BJ (cell line): Measurements from ENCODE around the gene ANKRD55. TPM values are rescaled to one million over a fixed set of nuclear protein-coding genes. Genes with fewer than 3 reads are reported as not detected.
"Not testable (repeated sequence)": the region's sequence is repeated elsewhere in the genome, so short reads cannot be mapped to it uniquely, and the experiment has no call there.

Experiments
- CTCF ChIA-PET: fragments of 350-600 bp; formaldehyde crosslinking; extraction: SDS; loops from one replicate; lab custom pipeline; 2021; ENCODE audit warnings: antibody characterized with exemption, inconsistent platforms; lab: Yijun Ruan, JAX
- POLR2A ChIA-PET: fragments of 300-600 bp; sonication (Branson Sonifier 250); formaldehyde crosslinking; extraction: SDS; loops from one replicate; lab custom pipeline; 2021; ENCODE audit warnings: antibody characterized with exemption; lab: Charles Lee
- DNase-seq: peaks from one replicate; pipeline ENCODE4 v3.0.0-alpha.2; 2011; ENCODE audit warnings: low read depth
- H3K27me3 ChIP-seq: 2 replicates; pipeline ENCODE4 v1.6.0; 2011; ENCODE audit warnings: low read length; ENCODE audit not compliant: control insufficient read depth, insufficient read depth
- H3K36me3 ChIP-seq: 2 replicates; pipeline ENCODE4 v1.5.1; 2011; ENCODE audit warnings: low read length; ENCODE audit not compliant: control insufficient read depth, insufficient read depth
- H3K4me3 ChIP-seq: 2 replicates; pipeline ENCODE4 v1.5.1; 2011; ENCODE audit warnings: low read depth, mild to moderate bottlenecking, control low read depth, low read length
- CTCF ChIP-seq: IDR thresholded peaks from 2 replicates; pipeline ENCODE4 v1.5.1; 2011; ENCODE audit warnings: low read depth, mild to moderate bottlenecking, control low read depth, inconsistent platforms, low read length, moderate library complexity; ENCODE audit not compliant: insufficient read depth
- polyA plus RNA-seq: library from polyadenylated mRNA; depleted of rRNA; stranded (reverse); fragments of >200 nt; gene quantifications from 2 replicates; pipeline ENCODE4 v1.2.3, GENCODE V29; 2011

Gene ANKRD55
- polyA plus RNA-seq, 1 experiment = not detected

- Histone ChIP-seq H3K36me3 (no peaks in the 10 kb centered on the region), H3K4me3 (no peak overlapping the region), H3K27me3 (no peaks in the 10 kb centered on the region)
- peak; percentile 100 for TF ChIP-seq CTCF
- peak; percentile 56 for DNase-seq
- ChIA-PET POLR2A (interaction anchor here (0.5 kb wide), 1 partner anchor 867 kb away, joined by 3 read pairs; no protein-coding TSS in a partner anchor), CTCF (interaction anchor here (0.5 to 12.9 kb wide), 63 partner anchors 9 to 1238 kb away, joined by 3 to 234 read pairs (median 3); partner anchors contain the start of gene SETD9)
These were observed 37.6 kb upstream of the ANKRD55 start for GRCh38 chr5:56270568-56271392.

- ChIA-PET POLR2A (interaction anchor here (0.6 kb wide), 1 partner anchor 34 kb away, joined by 6 read pairs; no protein-coding TSS in a partner anchor), CTCF (interaction anchor here (0.9 to 12.9 kb wide), 30 partner anchors 10 to 868 kb away, joined by 3 to 234 read pairs (median 4); no protein-coding TSS in a partner anchor)
- Histone ChIP-seq H3K27me3 (no peaks in the 10 kb centered on the region), H3K4me3 (no peak overlapping the region), H3K36me3 (no peaks in the 10 kb centered on the region)
- no peak for DNase-seq
- no peak for TF ChIP-seq CTCF
These were observed 36.9 kb upstream of the ANKRD55 start for GRCh38 chr5:56270058-56270457.

- no peaks in the 10 kb centered on the region for H3K27me3 ChIP-seq
- DNase-seq = no peak
- H3K36me3 ChIP-seq = no peaks in the 10 kb centered on the region
- peak; percentile 81 for TF ChIP-seq CTCF
- no peak overlapping the region for H3K4me3 ChIP-seq
- CTCF ChIA-PET = interaction anchor here (0.8 to 12.9 kb wide), 17 partner anchors 10 to 937 kb away, joined by 3 to 234 read pairs (median 4); no protein-coding TSS in a partner anchor
- POLR2A ChIA-PET = interaction anchor here (0.6 kb wide), 1 partner anchor 33 kb away, joined by 6 read pairs; no protein-coding TSS in a partner anchor
These were observed 36.2 kb upstream of the ANKRD55 start for GRCh38 chr5:56269216-56269927.

GRCh38 chr5:56268707-56269106 is 35.6 kb upstream of the ANKRD55 start:
- H3K4me3 ChIP-seq, DNase-seq, H3K36me3 ChIP-seq, H3K27me3 ChIP-seq, POLR2A ChIA-PET: not testable (repeated sequence)
- CTCF ChIA-PET = interaction anchor here (0.8 to 12.9 kb wide), 7 partner anchors 9 to 938 kb away, joined by 3 to 234 read pairs (median 4); no protein-coding TSS in a partner anchor

- Histone ChIP-seq H3K4me3 (no peak overlapping the region), H3K36me3 (no peaks in the 10 kb centered on the region), H3K27me3 (no peaks in the 10 kb centered on the region)
- no peak for TF ChIP-seq CTCF
- CTCF ChIA-PET = interaction anchor here (0.6 to 12.9 kb wide), 4 partner anchors 8 to 633 kb away, joined by 3 to 234 read pairs (median 16); no protein-coding TSS in a partner anchor
- POLR2A ChIA-PET = no interaction called here
- DNase-seq = no peak
These were observed 34.7 kb upstream of the ANKRD55 start for GRCh38 chr5:56267856-56268255.
